Stimulated activated CD8-positive, alpha-beta memory T cell treated with anti-CD3 and anti-CD28 coated beads, Interleukin-12 subunit alpha, Interleukin-12 subunit beta, amount 100 ng/mL, for 1 hour (primary cell): ENCODE measurements around the gene CHEK2.
A peak's percentile ranks its signal among the peaks of the same experiment; 100 is the strongest.
"Not testable (repeated sequence)": the region's sequence is repeated elsewhere in the genome, so short reads cannot be mapped to it uniquely, and the experiment has no call there.

Source experiments
- DNase-seq: peaks from one replicate; pipeline ENCODE4 v3.0.0-alpha.2; 2020; ENCODE audit warnings: low read depth

CHEK2 gene

DNA sequence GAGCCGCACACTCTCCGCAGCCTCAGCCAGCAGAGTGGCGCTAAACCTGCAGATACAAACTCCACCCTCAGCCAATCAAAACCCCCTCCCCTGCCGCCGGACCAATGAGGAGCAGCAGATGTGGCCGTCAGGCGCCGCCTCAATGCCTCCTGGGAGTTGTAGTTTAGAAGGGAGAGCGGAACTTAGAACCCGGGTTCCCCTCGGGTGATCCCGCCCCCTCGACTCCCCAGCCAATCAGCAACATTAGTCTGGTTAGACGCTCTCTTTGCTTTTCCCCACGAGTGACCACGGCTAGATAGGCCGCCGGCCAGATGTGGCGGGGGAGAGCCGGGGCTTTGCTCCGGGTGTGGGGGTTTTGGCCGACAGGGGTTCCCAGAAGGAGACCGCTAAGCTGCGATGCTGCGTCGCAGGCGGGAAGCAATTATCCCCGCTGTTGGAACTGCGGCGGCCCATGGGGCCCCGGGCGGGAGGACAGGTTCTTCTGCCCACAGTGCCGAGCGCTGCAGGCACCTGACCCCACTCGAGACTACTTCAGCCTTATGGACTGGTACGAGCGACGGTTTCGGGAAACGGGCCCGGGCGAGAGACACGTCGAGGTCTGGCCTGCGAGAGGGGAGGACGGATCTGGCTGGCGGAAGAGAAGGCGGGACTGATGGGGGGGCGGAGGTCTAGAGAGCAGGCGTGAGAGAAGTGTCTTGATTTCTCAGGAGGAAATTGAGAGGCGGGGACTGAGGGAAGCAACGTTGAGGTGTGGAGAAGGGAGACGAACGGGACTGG, at the start of gene CHEK2, which contains the start of gene HSCB:
TSS of gene CHEK2 (minus strand) at position 36 of the 777 bp plus-strand sequence. CDS start 7,099 bp downstream, outside the sequence.
TSS of gene HSCB (plus strand) at position 255 of the 777 bp plus-strand sequence. CDS start at position 312, 57 bp downstream.
- DNase-seq: peak; percentile 96

GRCh38 chr22:28791124-28791523, 49.5 kb upstream of the CHEK2 start:
- DNase-seq: no peak

GRCh38 chr22:28788601-28789000, 47.0 kb upstream of the CHEK2 start:
- DNase-seq: no peak

DNA sequence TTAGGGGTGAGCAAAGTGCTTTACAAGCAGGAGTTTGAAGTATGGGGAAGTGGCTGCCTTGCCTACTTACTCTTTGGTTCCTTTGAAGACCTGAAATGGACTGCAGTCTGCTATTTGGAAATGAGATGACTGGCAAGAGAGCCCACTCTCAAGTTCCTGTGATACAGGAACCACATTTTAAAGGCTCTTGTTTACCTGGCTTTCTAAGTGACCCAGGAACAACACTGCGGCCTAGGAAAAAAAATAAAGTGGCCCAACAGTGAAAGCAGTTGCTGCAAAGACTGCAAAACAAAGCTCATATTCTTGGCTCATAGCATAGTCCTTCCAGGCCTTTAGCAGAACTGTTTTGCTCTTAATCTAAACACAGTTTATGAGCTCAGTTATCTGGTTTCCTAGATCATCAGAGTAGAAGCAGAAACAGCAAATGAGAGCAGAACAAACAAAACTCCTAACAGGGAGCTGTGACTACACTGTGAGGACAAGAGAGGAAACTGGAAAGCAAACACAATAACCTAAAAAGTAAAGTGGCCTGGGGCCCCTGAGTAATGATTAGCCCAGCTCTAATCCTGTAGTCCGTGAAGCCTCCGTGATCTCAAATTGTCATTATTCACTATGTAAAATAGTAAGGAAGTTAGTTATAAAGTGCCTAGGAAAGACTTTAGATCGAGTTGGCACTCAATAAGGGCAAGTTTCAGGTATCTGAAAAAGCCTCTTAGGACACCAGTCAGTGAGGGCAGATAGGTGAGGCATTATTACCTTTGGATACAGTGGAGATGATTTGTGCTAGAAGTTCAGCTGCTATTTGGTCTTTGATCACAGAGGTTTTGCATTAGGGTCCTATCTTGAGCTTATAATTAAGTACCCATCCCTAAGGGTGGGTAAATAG, 42.4 kb upstream of the CHEK2 start:
- DNase-seq: no peak

GRCh38 chr22:28780296-28780695, 38.7 kb upstream of the CHEK2 start:
- DNase-seq: no peak

- DNase-seq: no peak
Measured at GRCh38 chr22:28779833-28780232, 38.2 kb upstream of the CHEK2 start.

- no peak for DNase-seq
Measured at GRCh38 chr22:28774378-28774777, 32.8 kb upstream of the CHEK2 start.

GRCh38 chr22:28773461-28773867, 31.8 kb upstream of the CHEK2 start:
- DNase-seq: no peak

- DNase-seq: peak; percentile 89
Measured at GRCh38 chr22:28772633-28773460, 31.2 kb upstream of the CHEK2 start, which contains the start of gene CCDC117. TSS of gene CCDC117 (plus strand) at chr22:28772695. CDS start at chr22:28772850, 155 bp downstream.

GRCh38 chr22:28771195-28771791, 29.7 kb upstream of the CHEK2 start:
- no peak for DNase-seq

- DNase-seq: no peak
Measured at GRCh38 chr22:28769394-28770085, 27.9 kb upstream of the CHEK2 start.

- no peak for DNase-seq
Measured at GRCh38 chr22:28768701-28769393, 27.2 kb upstream of the CHEK2 start.

DNA sequence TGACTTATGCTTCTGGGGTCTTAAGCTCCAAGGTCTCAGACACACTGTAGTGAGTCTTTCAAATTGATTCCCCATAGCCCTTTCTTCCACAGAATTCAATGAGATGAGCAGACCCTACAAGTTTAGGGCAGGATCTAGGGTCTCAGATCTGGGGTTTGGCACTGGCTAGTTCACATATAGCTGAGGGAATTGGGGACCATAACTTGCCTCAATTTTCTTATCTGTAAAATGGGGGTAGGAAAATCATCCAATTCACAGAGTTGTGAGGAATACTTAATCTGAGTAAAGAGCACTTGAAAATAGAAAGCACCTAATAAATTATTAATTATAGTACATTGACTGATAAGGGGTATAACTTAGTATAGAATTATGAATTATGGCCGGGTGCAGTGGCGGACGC, 25.0 kb upstream of the CHEK2 start:
- no peak for DNase-seq

DNA sequence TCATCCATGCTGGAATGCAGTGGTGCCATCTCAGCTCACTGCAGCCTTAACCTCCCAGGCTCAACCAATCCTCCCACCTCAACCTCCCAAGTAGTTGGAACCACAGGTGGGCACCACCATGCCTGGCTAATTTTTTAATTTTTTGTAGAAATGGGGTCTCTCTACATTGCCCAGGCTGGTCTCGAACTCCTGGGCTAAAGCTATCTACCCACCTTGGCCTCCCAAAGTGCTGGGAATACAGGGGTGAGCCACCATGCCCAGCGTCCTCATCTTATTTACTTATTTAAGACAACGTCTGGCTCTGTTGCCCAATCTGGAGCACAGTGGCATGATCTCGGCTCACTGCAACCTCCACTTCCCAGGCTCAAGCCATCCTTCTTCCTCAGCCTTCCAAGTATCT, 20.4 kb upstream of the CHEK2 start:
- not testable (repeated sequence) for DNase-seq

GRCh38 chr22:28761449-28761755, 19.8 kb upstream of the CHEK2 start:
- DNase-seq: no peak

DNA sequence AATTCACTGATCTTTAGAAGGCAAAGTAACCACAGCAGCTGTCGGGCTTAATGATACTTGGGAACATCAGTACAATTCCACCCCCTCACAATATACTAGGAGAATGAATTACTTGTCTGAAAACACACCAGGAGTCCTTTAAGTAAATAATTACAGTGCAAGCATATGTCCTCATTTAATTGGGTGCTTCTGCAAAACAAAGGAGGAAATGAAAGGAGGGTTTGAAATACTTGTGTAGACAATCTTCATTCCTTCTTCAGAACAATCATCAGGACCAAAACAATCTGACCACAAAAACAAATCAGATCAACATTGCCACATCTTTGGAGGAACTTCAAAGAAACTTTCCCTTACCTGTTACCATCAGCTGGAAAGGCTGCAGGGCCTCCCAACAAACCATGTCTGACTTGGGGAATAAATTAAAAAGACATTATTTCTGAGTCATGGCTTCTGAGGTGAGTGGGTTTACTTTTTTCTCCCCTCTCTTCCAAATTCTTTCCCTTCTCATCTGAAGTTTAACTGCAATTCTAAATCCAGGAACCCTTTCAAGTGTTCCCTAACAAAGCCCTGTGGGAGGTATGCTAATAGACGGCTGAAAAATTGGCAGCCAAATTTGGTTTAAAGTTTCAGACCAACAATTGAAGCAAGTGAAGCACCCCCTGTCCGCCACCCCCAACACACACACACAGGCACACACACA, 18.4 kb upstream of the CHEK2 start:
- DNase-seq: no peak

- not testable (repeated sequence) for DNase-seq
Measured at GRCh38 chr22:28754512-28754911, 12.9 kb upstream of the CHEK2 start.

DNA sequence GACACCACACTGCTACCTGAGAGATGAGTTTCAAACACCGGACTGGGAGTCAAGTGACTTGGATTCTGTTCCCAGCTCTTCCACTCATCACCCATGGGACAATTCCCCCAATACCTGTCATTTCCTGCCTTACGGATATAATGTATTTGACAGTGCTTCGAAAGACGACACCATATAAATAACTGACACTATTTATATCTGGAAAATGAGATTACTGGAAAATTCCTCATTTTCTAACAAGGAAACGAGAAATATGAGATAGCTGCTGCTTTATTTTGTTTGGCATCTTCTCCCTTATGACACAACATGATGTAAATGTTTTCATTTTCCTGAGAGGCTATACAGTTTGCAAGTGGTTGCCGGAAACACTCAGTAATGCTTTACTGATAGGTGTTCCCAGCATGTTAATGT, 8.9 kb upstream of the CHEK2 start:
- no peak for DNase-seq

- DNase-seq: no peak
Measured at GRCh38 chr22:28743852-28744251, 2.2 kb upstream of the CHEK2 start.

DNA sequence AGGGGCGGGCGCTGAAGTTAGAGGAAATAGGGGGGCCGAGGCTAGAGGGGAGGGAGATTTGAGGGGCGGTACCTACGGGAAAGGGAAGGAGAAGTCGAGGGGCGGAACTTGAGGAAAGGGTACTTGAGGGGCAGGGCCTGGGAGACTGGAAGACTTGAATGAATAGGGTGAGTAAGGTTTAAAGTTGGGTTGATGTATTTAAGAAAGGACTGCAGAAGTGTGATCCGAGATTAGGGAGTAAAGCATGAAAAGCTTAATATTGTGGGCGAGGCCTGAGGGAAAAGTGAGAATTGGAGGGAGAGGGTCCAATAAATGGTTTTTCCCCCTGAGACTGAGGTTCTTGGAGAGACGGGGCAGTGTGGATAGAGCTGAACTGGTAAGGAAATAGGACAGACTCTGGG, 942 bp upstream of the CHEK2 start:
- no peak for DNase-seq
